ENCODE measurements around the gene NDUFS1.
"Not testable (repeated sequence)": the region's sequence is repeated elsewhere in the genome, so short reads cannot be mapped to it uniquely, and the experiment has no call there.

Gene NDUFS1

GRCh38 chr2:206160807-206161179, 1.5 kb upstream of the NDUFS1 start:
- DNase-seq: no peak

GRCh38 chr2:206160125-206160806, 1.0 kb upstream of the NDUFS1 start:
- no peak for DNase-seq

GRCh38 chr2:206158563-206159345, 490 bp downstream of the NDUFS1 start:
- DNase-seq: no peak

GRCh38 chr2:206157014-206157413, 2.2 kb downstream of the NDUFS1 start:
- DNase-seq: not testable (repeated sequence)

GRCh38 chr2:206154197-206154596, 5.0 kb downstream of the NDUFS1 start:
- no peak for DNase-seq

GRCh38 chr2:206150631-206151030, 8.6 kb downstream of the NDUFS1 start:
- no peak for DNase-seq

GRCh38 chr2:206150168-206150567, 9.1 kb downstream of the NDUFS1 start:
- DNase-seq: no peak

GRCh38 chr2:206149330-206149729, 9.9 kb downstream of the NDUFS1 start:
- DNase-seq: no peak

- DNase-seq: no peak
Observed at GRCh38 chr2:206145665-206146064, 13.6 kb downstream of the NDUFS1 start.

GRCh38 chr2:206144383-206144782, 14.9 kb downstream of the NDUFS1 start:
- no peak for DNase-seq

- no peak for DNase-seq
Observed at GRCh38 chr2:206143451-206143850, 15.8 kb downstream of the NDUFS1 start.

GRCh38 chr2:206127656-206128055, 31.6 kb downstream of the NDUFS1 start:
- DNase-seq: no peak

- no peak for DNase-seq
Observed at GRCh38 chr2:206125901-206126300, 33.3 kb downstream of the NDUFS1 start.

GRCh38 chr2:206122569-206122968, 36.7 kb downstream of the NDUFS1 start:
- DNase-seq: not testable (repeated sequence)

- no peak for DNase-seq
Observed at GRCh38 chr2:206116278-206116677, 43.0 kb downstream of the NDUFS1 start.

GRCh38 chr2:206115026-206115578, 44.1 kb downstream of the NDUFS1 start:
- no peak for DNase-seq

- no peak for DNase-seq
Observed at GRCh38 chr2:206112846-206113547, 46.2 kb downstream of the NDUFS1 start.

- DNase-seq: no peak
Observed at GRCh38 chr2:206112108-206112507, 47.1 kb downstream of the NDUFS1 start.

- DNase-seq: no peak
Observed at GRCh38 chr2:206108713-206109112, 50.5 kb downstream of the NDUFS1 start.

- no peak for DNase-seq
Observed at GRCh38 chr2:206105541-206105940, 53.7 kb downstream of the NDUFS1 start.

- no peak for DNase-seq
Observed at GRCh38 chr2:206105038-206105437, 54.2 kb downstream of the NDUFS1 start.

GRCh38 chr2:206098872-206099271, 60.4 kb downstream of the NDUFS1 start:
- DNase-seq: not testable (repeated sequence)

GRCh38 chr2:206098471-206098870, 60.8 kb downstream of the NDUFS1 start:
- no peak for DNase-seq

- DNase-seq: no peak
Observed at GRCh38 chr2:206096876-206097275, 62.4 kb downstream of the NDUFS1 start.

Measured in DMS153 (cell line).